Measurements from ENCODE around the gene DNM3.

- TF ChIP-seq POLR2A (IDR thresholded peaks at IDR 0.05; ENCODE audit: low read depth, low read length), result no peak
- no peak for TF ChIP-seq BMI1 (IDR thresholded peaks at IDR 0.05; ENCODE audit: borderline replicate concordance)
- TF ChIP-seq CTCF (IDR thresholded peaks at IDR 0.05 in 2 of 3, conservative IDR thresholded peaks at IDR 0.05 in 1 of 3; ENCODE audit: control insufficient read depth in 2 of 3, extremely low read depth in 1 of 3, insufficient read depth in 1 of 3, low read depth in 3 of 3, low read length in 3 of 3), result no peak
- TF ChIP-seq ZNF217 (IDR thresholded peaks at IDR 0.05), result no peak
- TF ChIP-seq ZNF384 (IDR thresholded peaks at IDR 0.05; ENCODE audit: borderline replicate concordance, low read depth, low read length), result no peak
- no peak for TF ChIP-seq RAD21 (IDR thresholded peaks at IDR 0.05; ENCODE audit: insufficient read depth, low read depth, low read length)
- TF ChIP-seq MAX (IDR thresholded peaks at IDR 0.05; ENCODE audit: low read depth, low read length), result no peak
- no peak for TF ChIP-seq EP300 (IDR thresholded peaks at IDR 0.05; ENCODE audit: borderline replicate concordance in 1 of 2, control insufficient read depth in 1 of 2, low read depth in 2 of 2, low read length in 2 of 2)
- no peak for TF ChIP-seq SMC3 (IDR thresholded peaks at IDR 0.05; ENCODE audit: borderline replicate concordance, low read length)
- no peak for TF ChIP-seq RFX5 (IDR thresholded peaks at IDR 0.05; ENCODE audit: low read depth, low read length)
- no peak for TF ChIP-seq RELB (IDR thresholded peaks at IDR 0.05; ENCODE audit: low read depth)
- no peak for TF ChIP-seq CUX1 (IDR thresholded peaks at IDR 0.05; ENCODE audit: insufficient replicate concordance, low read depth, low read length)
- no peak for TF ChIP-seq POLR2AphosphoS5 (IDR thresholded peaks at IDR 0.05; ENCODE audit: low read length)
Measured at GRCh38 chr1:172140591-172140990, 299.3 kb downstream of the DNM3 start.

All from GM12878 (cell line).